OCI-LY7 (cell line): ENCODE results near the gene CRAMP1.

ENCODE experiments used
- CTCF ChIP-seq: fragments of 200-600 bp; sonication (generic); conservative IDR thresholded peaks from 2 replicates; pipeline ENCODE4 v1.5.1; 2014; ENCODE audit warnings: mild to moderate bottlenecking, antibody characterized with exemption, low read length, moderate library complexity, mixed read lengths
- EZH2phosphoT487 ChIP-seq: fragments of 200-600 bp; sonication (generic); IDR thresholded peaks from 2 replicates; pipeline ENCODE4 v1.6.1; 2018; ENCODE audit warnings: low read depth, borderline replicate concordance, mild to moderate bottlenecking, mixed run types, antibody characterized with exemption, low read length, moderate library complexity, mixed read lengths

GRCh38 chr16:1657841-1658240, 45.7 kb downstream of the CRAMP1 start:
- TF ChIP-seq CTCF (no peak), EZH2phosphoT487 (no peak)
